Inferior parietal cortex (tissue), 1 donor: ENCODE results near the gene MOV10L1.
"Not testable (repeated sequence)": the region's sequence is repeated elsewhere in the genome, so short reads cannot be mapped to it uniquely, and the experiment has no call there.

ENCODE experiments used
- DNase-seq: peaks from one replicate; pipeline ENCODE4 v3.0.0-alpha.2; 2016; ENCODE audit errors: extremely low spot score

MOV10L1 gene

GRCh38 chr22:50203288-50203687 is 113.5 kb downstream of the MOV10L1 start:
- DNase-seq, result no peak

DNA sequence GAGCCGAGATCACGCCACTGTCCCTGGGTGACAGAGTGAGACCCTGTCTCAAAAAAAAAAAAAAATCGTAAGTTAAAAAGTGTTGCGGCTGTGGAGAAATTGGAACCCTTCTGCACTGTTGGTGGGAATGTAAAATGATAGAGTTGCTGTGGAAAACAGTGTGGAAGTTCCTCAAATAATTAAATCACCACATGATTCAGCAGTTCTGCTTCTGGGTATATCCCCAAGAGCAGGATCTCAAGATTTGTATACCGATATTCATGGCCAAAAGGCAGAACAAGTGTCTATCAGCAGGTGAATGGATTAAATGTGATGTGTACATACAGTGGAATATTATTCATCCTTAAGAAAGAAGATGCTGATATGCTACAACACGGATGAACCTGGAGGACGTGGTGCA is 114.8 kb downstream of the MOV10L1 start:
- no peak for DNase-seq

GRCh38 chr22:50204998-50205397 is 115.2 kb downstream of the MOV10L1 start:
- not testable (repeated sequence) for DNase-seq

GRCh38 chr22:50205781-50206569 is 116.2 kb downstream of the MOV10L1 start:
- no peak for DNase-seq

- DNase-seq, result no peak
Measured at GRCh38 chr22:50206599-50206998, 116.8 kb downstream of the MOV10L1 start.

- DNase-seq, result no peak
Measured at GRCh38 chr22:50207383-50208140, 117.8 kb downstream of the MOV10L1 start.

GRCh38 chr22:50208430-50208938 is 118.7 kb downstream of the MOV10L1 start:
- DNase-seq, result no peak

DNA sequence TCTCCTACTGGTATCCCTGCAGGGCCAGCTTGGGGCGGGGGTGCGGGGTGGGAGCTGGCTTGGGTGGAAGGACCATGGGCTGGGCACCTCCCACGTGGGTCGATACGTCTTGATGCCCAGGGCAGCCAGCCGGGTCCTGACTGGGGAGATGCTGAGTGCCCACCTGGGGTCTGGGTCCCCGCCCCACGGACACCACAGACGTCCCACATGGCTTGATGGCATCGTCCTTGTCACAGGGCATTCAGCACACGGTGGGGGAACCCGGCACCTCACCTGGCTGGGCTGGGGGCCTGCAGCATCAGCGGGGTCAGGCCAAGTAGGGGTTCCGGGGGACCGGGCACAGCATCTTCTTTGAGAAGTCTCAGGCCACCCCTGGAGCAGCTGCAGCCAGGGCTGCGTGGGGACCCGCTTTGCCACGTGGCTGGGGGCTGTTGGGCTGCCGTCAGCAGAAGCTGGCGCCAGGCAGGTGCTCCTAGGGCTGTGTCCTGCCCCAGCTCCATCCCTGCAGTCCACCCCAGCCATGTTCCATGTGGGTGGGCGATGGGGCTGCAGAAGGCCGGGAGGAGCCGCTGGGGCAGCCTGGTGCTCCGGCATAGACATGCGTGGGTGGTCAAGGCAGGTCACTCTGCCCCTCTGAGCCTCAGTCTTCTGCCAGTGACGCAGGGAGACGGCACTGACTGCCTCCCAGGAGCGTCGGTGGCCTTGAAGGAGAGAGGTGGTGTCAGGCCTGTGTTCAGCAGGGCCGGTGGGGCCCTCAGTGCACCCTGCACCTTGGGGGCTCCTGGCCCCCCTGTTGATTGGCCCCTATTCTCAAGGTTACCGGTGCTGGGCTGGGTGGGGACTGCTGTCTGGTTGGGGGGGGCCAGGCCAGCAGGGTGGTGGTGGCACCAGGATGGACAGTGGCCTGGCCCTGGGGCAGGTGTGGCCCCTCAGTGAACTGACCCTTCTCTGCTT is 119.4 kb downstream of the MOV10L1 start:
- DNase-seq, result no peak

GRCh38 chr22:50209893-50210292 is 120.1 kb downstream of the MOV10L1 start:
- peak; percentile 81 for DNase-seq

DNA sequence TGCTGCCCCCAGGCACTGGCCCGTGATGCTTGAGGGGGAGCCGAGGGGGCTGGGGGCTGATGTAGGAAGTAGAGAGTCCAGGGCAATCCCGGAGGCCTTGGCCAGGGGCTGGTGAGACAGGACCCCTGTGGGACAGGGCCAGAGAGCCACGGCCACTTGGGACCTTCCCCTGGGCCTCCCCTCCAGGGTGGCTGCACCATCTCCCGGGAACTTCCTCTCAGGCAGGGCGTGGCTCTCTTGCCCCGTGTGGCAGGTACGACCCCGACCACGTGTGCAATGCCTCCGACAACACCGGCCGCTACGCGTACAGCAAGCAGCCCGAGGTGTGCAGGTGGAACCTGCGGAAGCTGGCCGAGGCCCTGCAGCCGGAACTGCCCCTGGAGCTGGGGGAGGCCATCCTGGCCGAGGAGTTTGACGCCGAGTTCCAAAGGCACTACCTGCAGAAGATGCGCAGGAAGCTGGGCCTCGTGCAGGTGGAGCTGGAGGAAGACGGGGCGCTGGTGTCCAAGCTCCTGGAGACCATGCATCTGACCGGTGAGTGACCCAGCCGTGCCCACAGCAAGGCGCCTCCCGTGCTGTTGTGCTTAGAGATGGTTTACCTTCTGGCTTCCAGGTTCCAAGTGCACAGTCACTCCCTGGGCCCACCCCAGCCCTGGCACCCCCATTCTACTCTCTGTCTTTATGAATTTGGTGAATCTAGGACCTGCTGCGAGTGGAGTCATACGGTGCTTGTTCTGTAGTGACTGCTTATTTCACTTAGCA is 120.8 kb downstream of the MOV10L1 start:
- DNase-seq, result no peak

DNA sequence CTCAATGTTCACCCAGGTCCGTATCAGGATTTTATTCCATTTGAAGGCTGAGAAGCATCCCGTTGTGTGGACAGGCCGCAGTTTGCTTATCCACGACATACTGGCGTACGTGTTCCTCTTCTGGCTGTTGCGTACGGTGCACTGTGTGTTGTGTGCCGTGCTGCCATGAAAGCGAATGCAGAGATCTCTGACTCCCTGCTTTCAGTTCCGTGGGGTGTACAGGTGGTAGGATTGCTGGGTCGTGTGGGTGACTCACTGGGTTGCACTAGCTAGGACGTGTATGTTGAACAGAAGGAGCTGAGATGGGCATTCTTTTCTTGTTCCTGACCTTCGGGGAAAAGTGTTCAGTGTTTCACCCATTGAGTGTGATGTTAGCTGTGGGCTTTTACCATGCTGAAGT is 121.3 kb downstream of the MOV10L1 start:
- DNase-seq, result no peak
